Measurements from ENCODE around the gene MGST2.

DNA sequence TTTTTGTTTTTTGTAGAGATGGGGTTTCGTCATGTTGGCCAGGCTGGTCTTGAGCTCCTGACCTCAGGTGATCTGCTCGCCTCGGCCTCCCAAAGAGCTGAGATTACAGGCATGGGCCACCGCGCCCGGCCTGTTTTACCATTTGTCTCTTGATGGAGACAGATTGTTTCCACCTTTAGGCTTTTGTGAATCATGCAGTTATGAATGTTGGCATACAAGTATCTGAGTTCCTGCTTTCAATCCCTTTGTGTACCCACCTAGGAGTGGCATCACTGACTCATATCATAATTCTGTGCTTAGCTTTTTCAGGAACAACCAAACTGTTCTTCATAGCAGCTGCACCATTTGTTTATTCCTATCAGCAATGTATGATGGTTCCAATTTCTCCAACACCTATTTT, 20.2 kb upstream of the MGST2 start:
- TF ChIP-seq, protein P1, sequence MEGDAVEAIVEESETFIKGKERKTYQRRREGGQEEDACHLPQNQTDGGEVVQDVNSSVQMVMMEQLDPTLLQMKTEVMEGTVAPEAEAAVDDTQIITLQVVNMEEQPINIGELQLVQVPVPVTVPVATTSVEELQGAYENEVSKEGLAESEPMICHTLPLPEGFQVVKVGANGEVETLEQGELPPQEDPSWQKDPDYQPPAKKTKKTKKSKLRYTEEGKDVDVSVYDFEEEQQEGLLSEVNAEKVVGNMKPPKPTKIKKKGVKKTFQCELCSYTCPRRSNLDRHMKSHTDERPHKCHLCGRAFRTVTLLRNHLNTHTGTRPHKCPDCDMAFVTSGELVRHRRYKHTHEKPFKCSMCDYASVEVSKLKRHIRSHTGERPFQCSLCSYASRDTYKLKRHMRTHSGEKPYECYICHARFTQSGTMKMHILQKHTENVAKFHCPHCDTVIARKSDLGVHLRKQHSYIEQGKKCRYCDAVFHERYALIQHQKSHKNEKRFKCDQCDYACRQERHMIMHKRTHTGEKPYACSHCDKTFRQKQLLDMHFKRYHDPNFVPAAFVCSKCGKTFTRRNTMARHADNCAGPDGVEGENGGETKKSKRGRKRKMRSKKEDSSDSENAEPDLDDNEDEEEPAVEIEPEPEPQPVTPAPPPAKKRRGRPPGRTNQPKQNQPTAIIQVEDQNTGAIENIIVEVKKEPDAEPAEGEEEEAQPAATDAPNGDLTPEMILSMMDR (IDR thresholded peaks at IDR 0.05), result no peak
- TF ChIP-seq POLR2A (IDR thresholded peaks at IDR 0.05), result no peak
